Panc1 (cell line): ENCODE measurements around the gene PIGX.

Source experiments
- SIN3A ChIP-seq: IDR thresholded peaks from 2 replicates; pipeline ENCODE4 v1.6.1; 2012; ENCODE audit warnings: low read depth, mild to moderate bottlenecking, low read length, moderate library complexity, borderline replicate concordance; ENCODE audit not compliant: insufficient read depth
- TF ChIP-seq, protein P1 (sequence below): fragments of 450-650 bp; IDR thresholded peaks from 2 replicates; pipeline ENCODE4 v1.5.1; 2017; ENCODE audit warnings: mild to moderate bottlenecking

DNA sequence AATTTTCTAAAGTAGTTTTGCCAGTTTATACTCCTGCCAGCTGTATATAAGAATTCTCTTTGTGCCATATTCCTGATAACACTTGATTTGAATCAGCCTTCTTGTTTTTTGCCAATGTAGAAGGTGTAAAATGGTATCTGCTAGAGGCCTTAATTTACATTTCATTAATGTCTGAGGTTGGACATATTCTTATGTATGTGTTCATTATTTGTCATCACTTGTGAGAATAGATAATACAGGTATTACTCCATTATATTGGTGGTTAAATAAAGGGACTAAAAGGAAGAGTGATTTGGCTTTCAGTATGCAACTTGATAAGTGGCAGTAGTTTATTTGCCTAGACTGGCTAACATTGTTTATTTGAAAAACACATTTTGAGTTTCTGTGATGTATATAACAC, 53.3 kb downstream of the PIGX start:
- TF ChIP-seq, protein P1, sequence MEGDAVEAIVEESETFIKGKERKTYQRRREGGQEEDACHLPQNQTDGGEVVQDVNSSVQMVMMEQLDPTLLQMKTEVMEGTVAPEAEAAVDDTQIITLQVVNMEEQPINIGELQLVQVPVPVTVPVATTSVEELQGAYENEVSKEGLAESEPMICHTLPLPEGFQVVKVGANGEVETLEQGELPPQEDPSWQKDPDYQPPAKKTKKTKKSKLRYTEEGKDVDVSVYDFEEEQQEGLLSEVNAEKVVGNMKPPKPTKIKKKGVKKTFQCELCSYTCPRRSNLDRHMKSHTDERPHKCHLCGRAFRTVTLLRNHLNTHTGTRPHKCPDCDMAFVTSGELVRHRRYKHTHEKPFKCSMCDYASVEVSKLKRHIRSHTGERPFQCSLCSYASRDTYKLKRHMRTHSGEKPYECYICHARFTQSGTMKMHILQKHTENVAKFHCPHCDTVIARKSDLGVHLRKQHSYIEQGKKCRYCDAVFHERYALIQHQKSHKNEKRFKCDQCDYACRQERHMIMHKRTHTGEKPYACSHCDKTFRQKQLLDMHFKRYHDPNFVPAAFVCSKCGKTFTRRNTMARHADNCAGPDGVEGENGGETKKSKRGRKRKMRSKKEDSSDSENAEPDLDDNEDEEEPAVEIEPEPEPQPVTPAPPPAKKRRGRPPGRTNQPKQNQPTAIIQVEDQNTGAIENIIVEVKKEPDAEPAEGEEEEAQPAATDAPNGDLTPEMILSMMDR, result no peak
- no peak for TF ChIP-seq SIN3A
